HG02610 (cell line): ENCODE results near the gene REN.

ENCODE experiments used
- ATAC-seq: cut with Tn5 transposase; IDR thresholded peaks from one replicate; pipeline ENCODE4 v1.9.1; 2021; ENCODE audit warnings: mild to moderate bottlenecking, moderate library complexity; ENCODE audit not compliant: unreplicated experiment

Gene REN

DNA sequence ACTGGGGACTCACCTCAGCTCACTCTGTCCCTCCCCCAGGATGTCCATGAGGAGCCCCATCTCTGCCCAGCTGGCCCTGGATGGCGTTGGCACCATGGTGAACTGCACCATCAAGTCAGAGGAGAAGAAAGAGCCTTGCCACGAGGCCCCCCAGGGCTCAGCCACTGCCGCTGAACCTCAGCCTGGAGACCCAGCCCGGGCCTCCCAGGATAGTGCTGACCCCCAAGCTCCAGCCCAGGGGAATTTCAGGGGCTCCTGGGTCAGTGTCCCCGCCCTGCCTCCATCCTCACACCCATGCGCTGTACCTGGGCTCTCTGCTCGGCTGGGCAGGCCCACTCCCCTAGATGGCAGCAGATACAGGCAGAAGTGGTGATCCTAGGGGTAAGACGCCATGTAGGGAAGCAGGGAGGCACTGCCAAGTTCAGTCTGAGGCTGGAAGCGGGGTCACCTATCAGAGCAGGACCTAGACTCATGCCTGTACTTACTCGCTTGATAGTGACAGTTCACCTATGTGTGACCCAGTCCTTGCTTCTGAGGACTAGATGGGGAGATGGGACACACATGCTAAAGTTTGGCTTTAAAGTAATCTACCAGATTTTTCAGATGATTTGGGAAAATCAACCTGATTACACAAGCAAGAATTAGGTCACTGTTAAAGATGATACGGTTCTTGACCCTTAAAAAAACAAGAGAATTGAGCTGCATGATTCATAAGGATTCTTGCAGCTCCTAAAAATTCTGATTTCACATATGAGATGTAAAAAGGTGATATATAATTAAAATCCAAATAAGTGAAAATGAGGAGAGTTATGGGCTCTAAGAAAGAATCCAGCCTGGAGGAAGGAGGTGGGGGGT is 53.0 kb downstream of the REN start:
- ATAC-seq: no peak

DNA sequence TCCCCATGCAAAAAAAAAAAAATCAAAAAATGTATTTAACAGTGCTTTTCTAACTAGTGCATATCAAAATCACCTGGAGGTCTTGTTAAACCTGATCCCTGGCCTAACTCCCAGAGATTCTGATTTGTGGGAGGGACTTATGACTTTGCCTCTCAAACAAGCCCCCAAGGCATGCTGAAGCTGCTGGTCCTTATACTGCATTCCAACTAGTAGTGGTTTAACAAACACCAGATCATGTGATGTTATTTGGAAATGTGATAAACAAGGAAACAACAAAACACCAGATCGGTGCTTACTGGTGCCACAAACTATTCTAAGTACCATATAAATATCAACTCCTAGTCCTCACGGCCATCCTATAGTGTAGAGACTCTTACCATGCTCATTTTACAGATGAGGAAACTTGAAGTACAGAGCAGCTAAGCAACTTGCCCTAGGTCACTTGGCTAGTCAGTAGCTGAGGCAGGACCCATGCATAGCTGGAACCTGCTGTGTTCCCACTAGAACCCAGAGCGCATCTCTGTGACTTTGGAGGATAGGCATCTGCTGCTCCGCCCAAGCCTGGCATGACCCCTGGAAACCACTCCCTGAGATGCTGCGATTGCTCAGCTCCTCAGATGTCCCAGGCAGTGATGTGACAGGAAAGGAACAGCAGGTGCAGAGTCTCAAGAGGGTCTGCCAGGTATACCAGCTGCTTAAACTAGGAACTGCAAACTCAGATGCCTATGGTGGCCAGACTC is 55.1 kb downstream of the REN start:
- no peak for ATAC-seq

DNA sequence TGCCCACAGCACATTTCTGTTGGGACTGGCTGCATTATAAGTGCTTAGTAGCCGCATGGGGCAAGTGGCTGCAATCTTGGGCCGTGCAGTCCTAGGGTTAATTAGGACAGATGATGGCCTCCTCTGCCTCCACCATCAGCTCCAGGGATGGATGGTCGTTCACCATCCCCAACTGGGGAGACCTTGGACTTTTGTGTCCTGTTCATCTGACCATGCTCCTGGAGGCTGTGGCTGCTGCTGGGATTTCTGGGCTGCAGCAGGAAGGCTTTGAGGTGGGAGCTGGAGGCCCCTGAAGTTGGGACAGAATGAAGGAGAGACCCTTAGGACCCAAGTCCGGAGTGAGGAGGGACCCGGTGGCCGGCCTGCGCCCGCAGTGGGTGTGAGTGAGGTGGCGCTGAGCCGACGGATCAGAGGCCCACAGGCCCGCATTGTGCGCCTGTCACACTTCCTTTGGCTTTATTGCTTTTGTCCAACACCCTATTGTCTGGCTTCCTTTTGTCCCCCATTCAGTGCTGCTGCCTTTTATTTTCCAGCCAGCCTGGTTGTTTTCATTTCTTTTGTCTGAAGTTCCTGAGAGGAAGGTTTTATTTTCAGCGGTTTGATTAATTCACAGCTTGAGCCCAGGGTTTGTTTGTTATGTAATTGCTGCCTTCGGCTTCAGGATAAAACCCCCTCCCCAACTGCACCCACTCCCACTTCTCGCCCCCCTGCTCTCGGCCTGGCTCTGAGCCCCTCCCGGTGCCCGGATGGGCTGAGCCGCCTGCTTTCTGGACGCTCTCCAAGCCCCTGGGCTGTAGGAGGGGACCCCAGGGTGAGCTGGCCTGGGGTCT is 57.6 kb downstream of the REN start:
- no peak for ATAC-seq

DNA sequence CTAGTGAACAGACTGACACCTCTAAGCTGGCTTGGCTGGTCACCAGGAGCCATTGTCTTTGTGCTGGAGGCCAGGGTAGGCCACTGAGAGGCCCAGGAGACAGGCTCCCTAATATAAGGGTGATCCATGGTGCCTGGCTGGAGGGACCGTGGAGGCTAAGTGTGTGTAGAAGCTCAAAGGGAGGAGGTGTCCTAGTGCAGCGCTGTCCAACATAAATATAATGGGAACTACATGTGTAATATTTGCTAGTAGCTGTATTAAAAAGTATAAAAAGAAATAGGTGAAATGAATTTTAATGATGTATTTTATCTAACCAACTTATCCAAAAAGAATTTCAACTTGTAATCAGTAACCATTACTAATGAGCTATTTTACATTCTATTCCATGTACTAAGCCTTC is 58.2 kb downstream of the REN start:
- ATAC-seq: no peak

DNA sequence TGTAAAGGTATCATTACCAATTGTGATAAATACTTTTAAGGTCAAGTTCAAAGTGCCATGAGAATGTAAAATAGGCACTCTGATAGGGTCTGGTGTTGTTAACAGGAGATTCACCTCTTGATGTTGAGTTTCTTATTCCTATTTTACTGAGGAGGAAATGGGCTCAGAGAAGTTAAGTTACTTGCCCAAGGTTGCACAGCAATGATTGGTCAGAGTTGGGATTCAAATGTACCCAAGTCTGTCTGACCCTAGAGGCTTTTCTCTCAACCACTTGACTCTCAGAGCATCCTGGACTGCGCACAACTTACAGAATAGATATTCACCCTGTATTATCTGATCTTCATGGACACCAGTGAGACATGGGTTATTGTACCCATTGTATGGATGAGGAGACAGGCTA is 59.3 kb downstream of the REN start:
- ATAC-seq: no peak

DNA sequence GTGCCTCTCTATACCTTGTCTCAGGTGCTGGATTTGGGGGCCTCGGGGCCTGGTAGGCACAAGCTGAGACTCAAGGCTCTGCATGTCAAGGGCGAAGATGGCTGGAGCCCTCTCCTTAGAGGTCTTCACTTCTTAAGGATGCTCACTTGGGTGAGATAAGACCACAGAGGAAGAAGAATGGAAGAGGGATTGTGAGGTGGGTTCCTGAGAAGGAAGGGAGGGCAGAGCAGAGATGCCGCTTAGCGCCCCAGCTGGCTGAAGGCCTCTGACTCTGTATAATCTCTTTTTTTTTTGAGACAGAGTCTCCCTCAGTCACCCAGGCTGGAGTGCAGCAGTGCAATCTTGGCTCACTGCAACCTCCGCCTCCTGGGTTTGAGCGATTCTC is 61.0 kb downstream of the REN start:
- ATAC-seq: no peak
